Type B pancreatic cell (in vitro differentiated cells): Measurements from ENCODE around the gene FBLN5. TPM values are rescaled to one million over a fixed set of nuclear protein-coding genes. Genes with fewer than 3 reads are reported as not detected.
"Not testable (repeated sequence)": the region's sequence is repeated elsewhere in the genome, so short reads cannot be mapped to it uniquely, and the experiment has no call there.

Source experiments
- DNase-seq: peaks from one replicate; pipeline ENCODE4 v3.0.0; 2021; ENCODE audit warnings: mixed read lengths; ENCODE audit not compliant: unreplicated experiment; ENCODE audit errors: extremely low spot score
- H3K27ac Mint-ChIP-seq: 2 replicates; pipeline ENCODE4 v1.8.0; 2021; ENCODE audit warnings: mild to moderate bottlenecking, mixed read lengths
- H3K27me3 Mint-ChIP-seq: 2 replicates; pipeline ENCODE4 v1.8.0; 2021; ENCODE audit warnings: mixed read lengths
- H3K36me3 Mint-ChIP-seq: 2 replicates; pipeline ENCODE4 v1.8.0; 2021; ENCODE audit warnings: mixed read lengths
- H3K4me1 Mint-ChIP-seq: one replicate; pipeline ENCODE4 v1.8.0; 2021; ENCODE audit warnings: mixed read lengths; ENCODE audit not compliant: unreplicated experiment
- H3K4me3 Mint-ChIP-seq: 2 replicates; pipeline ENCODE4 v1.8.0; 2021; ENCODE audit warnings: mild to moderate bottlenecking, mixed read lengths
- H3K9me3 Mint-ChIP-seq: 2 replicates; pipeline ENCODE4 v1.8.0; 2021; ENCODE audit warnings: mixed read lengths
- total RNA-seq: library from RNA; stranded (reverse); gene quantifications from 2 replicates; pipeline ENCODE4 v1.2.1, GENCODE V29; 2021; ENCODE audit warnings: low replicate concordance
- TF ChIP-seq, protein P1 (sequence below): fragments of 200-600 bp; sonication (generic); conservative IDR thresholded peaks from 2 replicates; pipeline ENCODE4 v1.5.0; 2021; ENCODE audit warnings: antibody characterized with exemption, mild to moderate bottlenecking

The FBLN5 gene
- total RNA-seq, 1 donor from 2014 or later = 14.1 TPM

DNA sequence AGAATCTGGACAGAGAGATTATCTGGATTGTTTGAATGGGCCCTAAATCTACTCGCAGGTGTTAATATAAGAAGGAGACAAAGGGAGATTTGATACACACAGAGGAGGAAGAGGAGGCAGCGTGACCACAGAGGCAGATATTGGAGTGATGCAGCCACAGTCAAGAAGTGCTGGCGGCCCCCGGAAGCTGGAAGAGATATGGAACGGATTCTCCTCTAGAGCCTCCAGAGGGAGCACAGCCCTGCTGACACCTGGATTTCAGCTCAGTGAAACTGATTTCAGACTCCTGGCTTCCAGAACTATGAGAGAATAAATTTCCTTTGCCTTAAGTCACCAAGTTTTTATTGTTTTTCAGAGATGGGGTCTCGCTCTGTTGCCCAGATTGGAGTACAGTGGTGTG, 71.0 kb downstream of the FBLN5 start:
- no peak overlapping the region for H3K4me3 Mint-ChIP-seq
- no peaks in the 10 kb centered on the region for H3K4me1 Mint-ChIP-seq
- peaks cover 6% of the 10 kb centered on the region for H3K27me3 Mint-ChIP-seq
- TF ChIP-seq, protein P1, sequence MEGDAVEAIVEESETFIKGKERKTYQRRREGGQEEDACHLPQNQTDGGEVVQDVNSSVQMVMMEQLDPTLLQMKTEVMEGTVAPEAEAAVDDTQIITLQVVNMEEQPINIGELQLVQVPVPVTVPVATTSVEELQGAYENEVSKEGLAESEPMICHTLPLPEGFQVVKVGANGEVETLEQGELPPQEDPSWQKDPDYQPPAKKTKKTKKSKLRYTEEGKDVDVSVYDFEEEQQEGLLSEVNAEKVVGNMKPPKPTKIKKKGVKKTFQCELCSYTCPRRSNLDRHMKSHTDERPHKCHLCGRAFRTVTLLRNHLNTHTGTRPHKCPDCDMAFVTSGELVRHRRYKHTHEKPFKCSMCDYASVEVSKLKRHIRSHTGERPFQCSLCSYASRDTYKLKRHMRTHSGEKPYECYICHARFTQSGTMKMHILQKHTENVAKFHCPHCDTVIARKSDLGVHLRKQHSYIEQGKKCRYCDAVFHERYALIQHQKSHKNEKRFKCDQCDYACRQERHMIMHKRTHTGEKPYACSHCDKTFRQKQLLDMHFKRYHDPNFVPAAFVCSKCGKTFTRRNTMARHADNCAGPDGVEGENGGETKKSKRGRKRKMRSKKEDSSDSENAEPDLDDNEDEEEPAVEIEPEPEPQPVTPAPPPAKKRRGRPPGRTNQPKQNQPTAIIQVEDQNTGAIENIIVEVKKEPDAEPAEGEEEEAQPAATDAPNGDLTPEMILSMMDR = no peak
- DNase-seq = no peak
- no peaks in the 10 kb centered on the region for H3K9me3 Mint-ChIP-seq
- no peak overlapping the region for H3K27ac Mint-ChIP-seq
- H3K36me3 Mint-ChIP-seq = no peaks in the 10 kb centered on the region

DNA sequence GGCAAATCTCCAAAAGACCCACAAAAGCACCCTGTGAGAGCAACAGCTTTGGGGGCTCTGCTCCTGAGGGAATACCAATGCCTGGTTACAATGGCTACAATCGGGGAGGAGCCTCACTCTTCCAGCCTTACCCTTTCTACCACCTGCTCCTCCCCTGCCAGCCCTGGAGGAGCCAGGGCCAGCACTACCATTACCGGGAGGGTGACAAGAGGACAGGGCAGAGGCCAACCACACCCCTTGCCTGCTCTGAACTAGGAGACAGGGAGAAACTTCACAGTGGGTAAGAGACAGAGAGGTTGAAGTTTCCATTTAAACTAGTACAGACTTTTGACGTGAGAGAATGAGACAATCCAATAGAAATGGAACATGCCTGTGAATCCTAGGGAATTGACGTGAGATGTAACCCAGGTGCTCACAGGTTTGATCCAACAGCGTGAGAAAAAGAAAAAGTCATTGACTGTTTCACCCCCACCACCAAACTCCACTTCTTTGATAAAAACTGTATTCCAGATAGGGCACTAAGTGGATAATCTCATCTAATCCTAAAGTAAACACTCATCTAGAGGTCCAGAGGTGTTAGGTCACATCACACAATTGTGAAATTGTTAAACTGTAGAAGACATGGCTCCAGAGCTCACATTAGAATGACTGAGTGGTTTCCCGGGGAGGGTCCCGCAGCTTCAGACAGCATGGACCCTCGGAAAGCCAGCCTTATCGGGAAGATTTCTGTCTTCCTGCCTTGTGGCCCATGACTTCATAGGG, 71.8 kb downstream of the FBLN5 start:
- Mint-ChIP-seq H3K4me3 (no peak overlapping the region), H3K27me3 (peaks cover 6% of the 10 kb centered on the region), H3K4me1 (no peaks in the 10 kb centered on the region), H3K9me3 (no peaks in the 10 kb centered on the region), H3K27ac (no peak overlapping the region), H3K36me3 (no peaks in the 10 kb centered on the region)
- TF ChIP-seq, protein P1 = no peak
- no peak for DNase-seq

DNA sequence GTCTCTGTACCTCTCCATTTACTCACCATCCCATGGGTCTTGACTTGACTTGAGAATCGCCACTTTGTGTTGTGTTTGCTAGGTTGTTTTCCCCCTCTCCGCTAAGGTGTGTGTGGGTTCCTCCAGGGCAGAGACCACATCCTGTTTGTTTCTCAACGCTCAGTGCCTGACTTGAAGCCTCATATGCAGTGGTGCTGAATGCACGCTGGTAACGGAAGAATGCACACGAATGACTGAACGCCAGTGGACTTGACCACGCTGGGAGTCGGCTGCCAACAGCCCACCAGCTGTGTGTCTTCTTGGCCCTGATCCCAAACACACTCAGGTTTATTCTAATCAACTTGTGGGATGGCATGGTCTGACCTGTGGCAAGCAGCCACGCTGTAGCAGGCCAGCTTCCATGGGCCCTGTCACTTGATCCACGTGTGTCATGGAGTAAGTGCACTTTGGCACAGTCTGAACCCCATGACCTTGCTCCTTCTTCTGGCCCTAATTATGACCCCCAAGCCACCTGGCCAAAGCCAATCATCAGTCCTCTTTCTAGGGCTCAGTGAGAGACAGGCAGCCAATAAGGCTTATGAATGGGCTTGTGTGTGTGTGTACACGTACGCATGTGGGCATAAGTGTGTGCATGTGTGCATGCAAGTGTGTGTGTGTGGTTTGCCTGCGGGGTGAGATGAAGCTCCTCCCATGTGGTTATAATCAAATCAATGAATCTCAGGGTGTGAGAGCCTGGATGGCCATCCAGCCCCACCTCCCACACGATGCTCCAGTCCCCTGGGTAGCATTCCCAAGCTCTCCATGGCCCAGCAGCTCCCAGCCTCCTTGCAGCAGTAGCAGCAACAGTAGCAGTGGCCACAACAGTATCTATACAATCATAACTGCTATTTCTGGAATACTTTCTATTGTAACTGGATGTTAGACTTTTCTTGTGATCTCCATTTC, 73.8 kb downstream of the FBLN5 start:
- Mint-ChIP-seq H3K4me1 (peaks cover 8% of the 10 kb centered on the region), H3K9me3 (no peaks in the 10 kb centered on the region), H3K27ac (peak overlapping the region; percentile 25), H3K4me3 (no peak overlapping the region), H3K36me3 (no peaks in the 10 kb centered on the region), H3K27me3 (peaks cover 6% of the 10 kb centered on the region)
- DNase-seq = no peak
- TF ChIP-seq, protein P1 = no peak

DNA sequence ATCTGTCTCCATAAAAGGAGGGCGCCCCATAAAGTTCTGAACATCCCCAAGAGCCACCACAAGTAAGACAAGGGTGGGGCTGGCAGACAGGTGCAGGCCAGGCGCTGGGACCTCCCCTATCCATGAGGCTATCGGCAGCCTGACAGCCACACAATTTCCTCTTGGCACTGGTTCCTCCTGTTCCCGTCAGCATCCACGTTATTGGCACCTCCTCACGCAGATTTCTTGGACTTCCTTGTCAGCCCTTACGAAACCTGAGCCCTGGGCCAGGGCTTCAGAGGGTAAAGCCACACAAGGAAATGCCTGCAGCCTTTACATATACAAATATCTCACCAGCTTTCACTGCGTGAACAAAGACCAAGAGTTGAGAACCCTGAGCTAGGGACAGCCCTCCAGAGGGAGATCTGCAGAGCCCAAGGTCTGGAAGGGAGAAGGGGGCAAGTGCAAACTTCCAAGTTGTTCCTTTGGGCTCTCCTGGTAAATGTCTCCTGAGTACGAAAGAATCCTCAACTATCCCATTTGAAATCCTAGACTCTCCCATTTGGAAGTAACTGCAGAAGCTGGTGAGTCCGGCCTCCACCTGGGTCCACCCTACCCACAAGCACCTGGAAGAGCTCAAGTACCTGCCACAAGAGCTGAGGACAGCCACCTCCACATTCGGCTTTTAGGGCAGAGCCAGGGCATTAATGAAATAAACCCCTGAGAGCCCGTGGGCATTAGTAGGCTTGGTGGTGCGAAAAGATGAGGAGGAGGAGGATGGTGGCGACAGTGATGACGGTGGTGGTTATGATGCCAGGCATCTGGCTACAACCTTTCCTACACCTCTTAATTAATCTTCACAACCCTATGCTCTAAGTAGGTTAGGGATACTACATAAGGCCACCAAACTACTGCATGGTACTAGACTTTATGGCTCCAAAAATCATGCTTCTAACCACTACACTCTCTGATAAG, 74.7 kb downstream of the FBLN5 start:
- TF ChIP-seq, protein P1 = no peak
- peaks cover 8% of the 10 kb centered on the region for H3K4me1 Mint-ChIP-seq
- H3K27ac Mint-ChIP-seq = peak overlapping the region; percentile 60
- no peaks in the 10 kb centered on the region for H3K9me3 Mint-ChIP-seq
- H3K4me3 Mint-ChIP-seq = no peak overlapping the region
- H3K36me3 Mint-ChIP-seq = no peaks in the 10 kb centered on the region
- DNase-seq = no peak
- peaks cover 6% of the 10 kb centered on the region for H3K27me3 Mint-ChIP-seq

DNA sequence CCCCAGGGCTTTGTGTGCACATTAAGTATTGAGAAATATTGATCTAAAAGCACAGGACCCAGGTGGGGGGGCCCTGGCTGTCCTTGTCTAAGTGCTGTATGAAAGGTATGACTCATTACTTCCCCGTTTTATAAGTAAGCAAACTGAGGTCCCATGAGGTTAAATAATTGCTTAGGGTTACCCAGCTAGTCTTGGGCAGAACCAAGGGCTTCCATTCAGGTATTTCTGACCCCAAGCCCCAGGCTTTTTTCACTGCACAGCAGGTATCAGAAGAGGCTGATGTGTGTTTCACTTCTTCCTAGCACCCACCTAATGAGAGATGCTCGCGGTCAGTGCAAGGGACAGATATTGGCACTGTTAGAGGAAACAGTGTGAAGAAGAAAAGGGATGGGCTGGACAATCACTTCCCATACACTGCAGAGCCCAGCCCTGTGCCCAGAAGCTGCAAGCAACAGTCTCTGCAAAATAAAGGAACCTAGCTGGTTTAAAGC, 75.4 kb downstream of the FBLN5 start:
- Mint-ChIP-seq H3K36me3 (no peaks in the 10 kb centered on the region), H3K4me1 (peaks cover 8% of the 10 kb centered on the region), H3K9me3 (no peaks in the 10 kb centered on the region), H3K27ac (peak overlapping the region; percentile 60), H3K4me3 (no peak overlapping the region), H3K27me3 (peaks cover 6% of the 10 kb centered on the region)
- no peak for DNase-seq
- TF ChIP-seq, protein P1 = no peak

DNA sequence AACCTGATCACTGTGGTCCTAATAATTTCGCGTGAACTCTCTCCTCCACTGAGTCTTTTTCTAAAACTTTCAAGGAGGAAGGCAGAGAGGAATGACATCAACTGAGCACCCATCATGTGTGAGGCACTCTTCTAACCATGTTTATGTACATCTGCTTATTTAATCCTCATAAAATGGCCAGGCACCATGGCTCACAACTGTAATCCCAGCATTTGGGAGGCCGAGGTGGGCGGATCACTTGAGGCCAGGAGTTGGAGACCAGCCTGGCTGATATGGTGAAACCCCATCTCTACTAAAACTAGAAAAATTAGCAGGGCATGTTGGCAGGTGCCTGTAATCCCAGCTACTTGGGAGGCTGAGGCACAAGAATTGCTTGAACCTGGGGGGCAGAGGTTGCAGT, 76.1 kb downstream of the FBLN5 start:
- H3K4me1 Mint-ChIP-seq, H3K27ac Mint-ChIP-seq, H3K36me3 Mint-ChIP-seq, DNase-seq, H3K9me3 Mint-ChIP-seq, H3K27me3 Mint-ChIP-seq, H3K4me3 Mint-ChIP-seq: not testable (repeated sequence)
